ENCODE data around the gene RASGRF2. TPM values are rescaled to one million over a fixed set of nuclear protein-coding genes. Genes with fewer than 3 reads are reported as not detected.
"Not testable (repeated sequence)": the region's sequence is repeated elsewhere in the genome, so short reads cannot be mapped to it uniquely, and the experiment has no call there.

Gene RASGRF2
- total RNA-seq, 1 donor from 2014 or later: 11.7 TPM

GRCh38 chr5:81239613-81240012 lies 279.4 kb downstream of the RASGRF2 start:
- DNase-seq (ENCODE audit: low spot score): no peak

GRCh38 chr5:81241001-81241400 lies 280.8 kb downstream of the RASGRF2 start:
- no peak for DNase-seq (ENCODE audit: low spot score)

DNA sequence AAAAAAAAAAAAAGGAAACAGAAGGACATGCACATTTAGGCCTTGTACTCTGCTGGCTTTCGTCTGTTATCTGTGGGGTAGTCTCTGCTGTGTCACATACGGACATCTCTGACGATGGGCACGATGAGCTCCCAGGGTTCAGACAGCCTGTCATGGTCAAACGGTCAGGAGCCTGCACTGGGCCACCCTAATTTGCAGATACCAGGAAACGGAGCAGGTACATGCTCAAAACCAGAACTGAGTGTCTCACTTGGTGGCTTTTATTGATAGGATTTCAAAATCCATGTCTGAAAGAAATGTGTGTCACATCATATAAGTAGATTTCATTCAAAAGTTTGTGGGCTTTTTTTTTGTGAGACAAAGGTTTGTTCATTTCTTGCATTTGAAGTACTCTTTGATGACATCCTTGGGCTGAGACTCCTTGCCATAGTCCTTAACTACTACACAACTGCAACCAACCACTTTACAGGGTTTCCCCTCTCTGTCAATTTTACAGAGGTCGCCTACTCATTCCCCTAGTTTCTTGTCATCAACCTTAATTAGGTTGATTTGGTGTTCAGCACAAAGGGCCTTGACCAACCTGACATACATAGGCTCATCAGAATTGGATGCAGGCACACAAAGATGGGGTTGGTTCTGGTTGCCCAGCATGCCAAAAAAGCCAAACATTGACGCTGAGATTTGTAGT lies 281.9 kb downstream of the RASGRF2 start:
- no peak for DNase-seq (ENCODE audit: low spot score)

- DNase-seq (ENCODE audit: low spot score): no peak
These were observed 282.8 kb downstream of the RASGRF2 start for GRCh38 chr5:81242906-81243436.

DNA sequence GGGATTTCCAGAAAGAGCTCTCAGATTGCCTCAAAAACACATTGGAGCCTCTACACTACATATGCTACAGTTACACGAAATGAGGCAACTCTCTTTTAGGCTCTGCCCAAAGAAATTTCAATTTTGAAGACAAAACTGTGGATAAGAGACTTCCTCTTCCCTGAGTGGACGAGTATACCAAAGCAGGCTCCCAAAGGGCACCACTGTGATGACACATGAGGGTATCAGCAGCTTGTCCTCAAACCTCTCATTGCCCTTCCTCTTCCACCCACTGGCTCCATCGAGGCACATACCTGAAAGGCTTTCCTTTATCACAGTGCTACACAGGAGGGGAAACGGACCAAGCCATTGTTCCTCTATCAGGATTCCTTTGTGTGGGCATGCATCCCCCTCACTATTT lies 284.3 kb downstream of the RASGRF2 start:
- DNase-seq (ENCODE audit: low spot score): no peak

GRCh38 chr5:81245871-81246235 lies 285.7 kb downstream of the RASGRF2 start:
- DNase-seq (ENCODE audit: low spot score): no peak

GRCh38 chr5:81246697-81247096 lies 286.5 kb downstream of the RASGRF2 start:
- DNase-seq (ENCODE audit: low spot score): no peak

DNA sequence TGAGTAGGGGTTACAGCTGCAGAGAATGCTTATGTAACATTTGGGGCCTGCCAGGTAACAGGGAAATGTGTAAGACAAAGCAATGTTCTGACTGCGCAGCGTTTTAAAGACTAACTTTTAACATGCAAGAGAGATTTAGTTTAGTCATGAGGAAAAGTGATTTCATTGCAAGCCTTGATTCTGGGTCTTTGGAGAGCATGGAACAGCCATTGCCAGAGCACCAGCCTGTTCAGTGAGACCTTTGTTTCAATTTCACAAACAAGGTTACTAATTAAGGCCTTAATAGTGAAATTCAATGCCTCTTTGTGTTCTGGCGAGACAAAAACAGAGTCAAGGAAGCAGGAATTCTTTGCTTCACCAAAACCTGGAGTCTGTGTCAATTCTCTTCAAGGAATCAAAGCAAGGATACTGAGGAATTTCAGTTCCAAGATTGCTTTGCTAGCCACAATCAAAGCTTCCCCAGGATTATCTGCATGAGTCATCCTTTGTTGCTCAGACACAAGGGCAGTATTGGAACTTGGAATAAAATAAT lies 287.3 kb downstream of the RASGRF2 start:
- no peak for DNase-seq (ENCODE audit: low spot score)

DNA sequence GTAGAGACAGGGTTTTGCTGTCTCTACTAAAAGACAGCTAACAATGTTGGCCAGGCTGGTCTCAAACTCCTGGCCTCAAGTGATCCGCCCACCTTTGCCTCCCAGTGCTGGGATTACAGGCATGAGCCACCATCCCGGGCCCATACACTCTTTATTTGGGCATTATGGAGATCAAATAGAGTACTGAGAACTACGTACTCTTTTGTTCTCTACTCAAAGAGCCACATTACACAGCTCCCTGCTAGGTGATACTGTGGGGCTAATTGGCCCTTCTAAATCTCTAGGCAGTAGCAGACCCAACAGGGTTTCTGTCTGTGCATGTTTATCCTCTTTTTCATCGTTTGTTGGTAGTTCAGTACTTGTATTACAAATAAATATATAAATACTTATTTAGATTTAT lies 289.1 kb downstream of the RASGRF2 start:
- no peak for DNase-seq (ENCODE audit: low spot score)

- DNase-seq (ENCODE audit: low spot score): no peak
These were observed 289.8 kb downstream of the RASGRF2 start for GRCh38 chr5:81250004-81250403.

DNA sequence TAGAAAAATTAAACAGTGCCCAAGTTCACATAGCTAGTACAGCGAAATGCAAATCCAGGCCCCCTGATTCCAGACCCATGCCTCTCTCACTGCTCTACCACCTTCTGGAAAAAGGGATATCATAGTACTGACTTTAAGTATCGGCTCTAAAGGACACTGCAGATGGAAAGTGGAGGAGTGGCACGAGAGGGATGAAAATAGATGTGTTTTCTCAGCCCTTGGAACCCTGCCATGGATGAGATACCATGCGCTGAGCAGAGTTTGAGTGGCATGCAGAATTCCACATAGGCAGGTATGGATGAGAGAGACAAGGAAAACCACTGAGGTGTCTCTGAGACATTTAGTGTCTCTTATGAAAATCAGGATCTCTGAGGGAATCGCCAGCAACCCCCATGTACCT lies 291.8 kb downstream of the RASGRF2 start:
- DNase-seq (ENCODE audit: low spot score): no peak

DNA sequence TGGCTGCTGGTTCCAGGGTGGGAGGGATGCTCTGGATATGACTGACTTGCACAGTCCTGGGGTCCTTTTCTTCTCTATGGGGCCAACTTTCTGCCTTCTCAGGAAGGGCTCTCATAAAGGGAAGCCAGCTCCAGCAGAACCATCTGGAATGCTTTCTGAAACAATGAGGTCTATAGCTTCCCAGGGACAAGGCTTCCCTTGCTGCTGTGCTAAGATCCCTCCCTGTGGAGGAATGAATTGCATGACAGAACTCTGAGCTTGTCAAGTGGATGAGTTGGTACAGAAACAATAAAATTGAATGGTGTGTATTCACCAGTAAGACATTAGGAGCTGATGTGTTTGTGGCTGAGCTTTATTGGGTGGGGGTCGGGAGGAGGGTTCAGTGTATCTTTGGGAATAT lies 292.7 kb downstream of the RASGRF2 start:
- no peak for DNase-seq (ENCODE audit: low spot score)

GRCh38 chr5:81253875-81254274 lies 293.7 kb downstream of the RASGRF2 start:
- DNase-seq (ENCODE audit: low spot score): no peak

DNA sequence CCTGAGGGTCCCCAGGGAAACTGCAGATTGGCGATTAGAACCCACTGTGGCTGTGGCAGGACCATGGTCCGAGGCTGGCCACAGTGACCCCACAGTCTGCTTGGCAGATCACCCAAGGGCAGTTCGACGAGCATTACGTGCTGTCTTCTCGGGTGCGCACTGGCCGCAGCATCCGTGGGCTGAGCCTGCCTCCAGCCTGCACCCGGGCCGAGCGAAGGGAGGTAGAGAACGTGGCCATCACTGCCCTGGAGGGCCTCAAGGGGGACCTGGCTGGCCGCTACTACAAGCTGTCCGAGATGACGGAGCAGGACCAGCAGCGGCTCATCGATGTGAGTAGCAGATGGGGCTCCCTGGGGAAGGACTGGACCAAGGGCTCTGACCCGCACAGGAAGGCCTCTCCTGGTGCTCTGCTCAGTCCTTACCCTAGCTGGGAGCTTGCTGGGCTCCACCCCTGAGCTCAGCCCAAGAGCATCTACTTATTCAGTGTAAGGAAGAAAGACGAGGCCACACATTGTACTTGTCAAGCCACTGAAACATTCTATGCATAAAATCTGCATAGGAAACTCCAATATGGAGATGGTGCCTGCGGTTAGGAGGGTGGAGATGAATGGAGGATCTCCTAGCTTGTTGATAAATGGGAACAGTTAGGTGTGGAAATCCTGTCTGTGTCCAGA lies 294.9 kb downstream of the RASGRF2 start:
- no peak for DNase-seq (ENCODE audit: low spot score)

- no peak for DNase-seq (ENCODE audit: low spot score)
These were observed 296.6 kb downstream of the RASGRF2 start for GRCh38 chr5:81256766-81257165.

DNA sequence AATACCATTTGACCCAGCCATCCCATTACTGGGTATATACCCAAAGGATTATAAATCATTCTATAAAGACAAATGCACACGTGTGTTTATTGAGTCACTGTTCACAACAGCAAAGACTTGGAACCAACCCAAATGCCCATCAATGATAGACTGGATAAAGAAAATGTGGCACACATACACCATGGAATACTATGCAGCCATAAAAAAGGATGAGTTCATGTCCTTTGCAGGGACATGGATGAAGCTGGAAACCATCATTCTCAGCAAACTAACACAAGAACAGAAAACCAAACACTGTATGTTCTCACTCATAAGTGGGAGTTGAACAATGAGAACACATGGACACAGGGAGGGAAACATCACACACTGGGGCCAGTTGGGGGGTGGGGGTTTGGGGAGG lies 302.6 kb downstream of the RASGRF2 start:
- DNase-seq (ENCODE audit: low spot score): not testable (repeated sequence)

DNA sequence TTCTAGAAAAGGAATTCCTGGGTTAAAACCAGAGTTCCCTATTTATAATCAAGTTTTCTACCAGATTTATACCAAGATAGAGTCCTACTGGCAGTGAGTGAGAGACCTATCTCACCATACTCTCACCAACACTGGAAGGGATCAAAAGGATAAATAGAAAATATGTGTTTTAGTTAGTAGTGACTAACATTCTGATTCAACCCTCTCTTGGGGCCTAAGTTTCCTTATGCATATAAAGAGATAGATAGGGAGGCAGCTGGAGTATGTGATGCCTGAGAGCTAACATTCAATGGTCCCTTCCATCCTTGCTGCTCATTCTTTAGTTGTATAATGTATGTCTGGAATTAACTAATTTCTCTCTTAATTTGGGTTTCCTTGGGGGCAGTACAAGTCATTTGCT lies 304.9 kb downstream of the RASGRF2 start:
- no peak for DNase-seq (ENCODE audit: low spot score)

DNA sequence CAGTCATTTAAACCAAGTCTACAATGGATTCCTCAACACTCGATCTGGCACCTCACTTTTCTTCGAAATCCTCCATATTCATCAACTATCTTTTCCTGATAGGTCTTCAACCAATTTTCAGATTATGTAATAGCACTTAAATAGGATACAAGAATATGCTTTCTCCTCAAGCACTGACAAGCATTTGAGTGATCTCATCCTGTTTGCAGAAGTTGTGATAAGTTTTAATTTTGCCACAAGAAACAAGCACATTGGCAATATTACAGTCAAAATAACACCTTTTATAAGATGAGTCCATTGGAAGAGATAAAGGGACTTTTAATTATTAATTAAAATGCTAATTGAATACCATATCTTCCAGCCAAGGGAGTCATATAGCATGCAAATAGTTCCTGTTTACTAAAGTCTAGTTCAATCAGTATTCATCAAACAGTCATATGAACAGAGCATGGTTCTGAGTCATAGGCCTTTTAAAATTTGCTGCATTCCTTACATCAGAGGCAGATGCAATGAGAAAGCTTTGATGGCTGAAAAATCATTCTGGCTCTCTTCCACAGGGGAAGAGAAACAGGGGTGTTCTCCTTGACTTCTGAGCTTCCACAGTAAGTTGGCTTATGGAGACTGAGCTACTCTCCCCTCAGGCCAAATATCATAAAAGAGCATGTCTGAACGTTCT lies 308.5 kb downstream of the RASGRF2 start:
- no peak for DNase-seq (ENCODE audit: low spot score)

GRCh38 chr5:81269751-81270393 lies 309.7 kb downstream of the RASGRF2 start:
- DNase-seq (ENCODE audit: low spot score): no peak

DNA sequence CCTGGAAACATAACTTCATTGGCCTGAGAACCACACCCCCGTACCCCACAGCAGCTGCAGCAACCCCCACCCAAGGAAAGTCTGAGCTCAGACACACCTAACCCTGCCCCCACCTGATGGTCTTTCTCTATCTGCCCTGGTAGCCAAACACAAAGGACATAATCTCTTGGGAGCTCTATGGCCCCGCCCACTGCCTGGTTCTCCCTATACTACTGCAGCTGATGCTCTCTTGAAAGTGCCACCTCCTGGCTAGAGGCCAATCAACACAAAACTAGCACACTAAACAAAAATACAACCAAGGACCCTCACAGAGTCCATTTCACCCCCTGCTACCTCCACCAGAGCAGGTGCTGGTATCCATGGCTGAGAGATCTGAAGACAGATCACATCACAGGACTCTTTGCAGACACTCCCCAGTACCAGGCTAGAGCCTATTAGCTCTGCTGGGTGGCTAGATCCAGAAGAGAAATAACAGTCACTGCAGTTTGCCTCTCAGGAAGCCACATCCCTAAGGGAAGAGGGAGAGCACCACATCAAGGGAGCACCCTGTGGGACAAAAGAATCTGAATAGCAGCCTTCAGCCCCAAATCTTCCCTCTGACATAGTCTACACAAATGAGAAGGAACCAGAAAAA lies 310.3 kb downstream of the RASGRF2 start:
- not testable (repeated sequence) for DNase-seq (ENCODE audit: low spot score)

Data from ureter (tissue), 1 donor.